Measurements from ENCODE around the gene FAM184B. TPM values are rescaled to one million over a fixed set of nuclear protein-coding genes. Genes with fewer than 3 reads are reported as not detected.

FAM184B gene
- total and polyA plus RNA-seq, 2 of the 4 experiments (the other 2 are of a cell fraction): 0.07 to 0.18 TPM

DNA sequence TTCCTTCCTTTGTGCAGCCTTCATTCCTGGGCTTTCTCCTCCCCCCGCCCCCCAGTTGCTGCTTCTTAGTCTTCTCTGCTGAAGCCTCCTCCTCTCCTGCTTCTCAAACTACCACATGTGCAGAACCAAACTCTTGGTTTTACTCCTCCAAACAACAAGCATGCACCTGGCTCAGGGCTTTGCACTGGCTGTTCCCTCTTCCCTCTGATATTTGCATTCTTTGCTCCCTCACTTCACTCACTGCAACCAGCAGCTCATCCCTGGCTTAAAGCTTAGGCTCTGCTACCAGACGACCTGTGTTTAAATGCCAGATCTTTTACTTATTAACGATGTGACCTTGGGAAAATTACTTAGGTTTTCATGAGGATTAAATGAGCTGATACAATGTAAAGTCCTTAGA lies 115.6 kb downstream of the FAM184B start:
- H3K4me1 ChIP-seq (ENCODE audit: control insufficient read depth, insufficient read depth, low read length): no peaks in the 10 kb centered on the region
- H3K4me2 ChIP-seq (ENCODE audit: low read depth, low read length): no peak overlapping the region
- TF ChIP-seq FOS (IDR thresholded peaks at IDR 0.05; ENCODE audit: low read depth, low read length) (no peak), RFX5 (IDR thresholded peaks at IDR 0.05; ENCODE audit: low read depth, low read length) (no peak), NFE2L2 (IDR thresholded peaks at IDR 0.05; ENCODE audit: low read depth, low read length) (no peak), SMC3 (IDR thresholded peaks at IDR 0.05; ENCODE audit: low read depth, low read length) (no peak), RAD21 (IDR thresholded peaks at IDR 0.05; ENCODE audit: low read length) (no peak), MAFK (IDR thresholded peaks at IDR 0.05; ENCODE audit: low read depth, low read length) (no peak), MAZ (IDR thresholded peaks at IDR 0.05; ENCODE audit: borderline replicate concordance, low read depth, low read length) (no peak), CEBPB (IDR thresholded peaks at IDR 0.05; ENCODE audit: low read depth, low read length) (no peak)
- TF ChIP-seq, protein P1, sequence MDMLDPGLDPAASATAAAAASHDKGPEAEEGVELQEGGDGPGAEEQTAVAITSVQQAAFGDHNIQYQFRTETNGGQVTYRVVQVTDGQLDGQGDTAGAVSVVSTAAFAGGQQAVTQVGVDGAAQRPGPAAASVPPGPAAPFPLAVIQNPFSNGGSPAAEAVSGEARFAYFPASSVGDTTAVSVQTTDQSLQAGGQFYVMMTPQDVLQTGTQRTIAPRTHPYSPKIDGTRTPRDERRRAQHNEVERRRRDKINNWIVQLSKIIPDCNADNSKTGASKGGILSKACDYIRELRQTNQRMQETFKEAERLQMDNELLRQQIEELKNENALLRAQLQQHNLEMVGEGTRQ (IDR thresholded peaks at IDR 0.05; ENCODE audit: low read depth, low read length): no peak
- TF ChIP-seq, protein P2, sequence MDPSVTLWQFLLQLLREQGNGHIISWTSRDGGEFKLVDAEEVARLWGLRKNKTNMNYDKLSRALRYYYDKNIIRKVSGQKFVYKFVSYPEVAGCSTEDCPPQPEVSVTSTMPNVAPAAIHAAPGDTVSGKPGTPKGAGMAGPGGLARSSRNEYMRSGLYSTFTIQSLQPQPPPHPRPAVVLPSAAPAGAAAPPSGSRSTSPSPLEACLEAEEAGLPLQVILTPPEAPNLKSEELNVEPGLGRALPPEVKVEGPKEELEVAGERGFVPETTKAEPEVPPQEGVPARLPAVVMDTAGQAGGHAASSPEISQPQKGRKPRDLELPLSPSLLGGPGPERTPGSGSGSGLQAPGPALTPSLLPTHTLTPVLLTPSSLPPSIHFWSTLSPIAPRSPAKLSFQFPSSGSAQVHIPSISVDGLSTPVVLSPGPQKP (IDR thresholded peaks at IDR 0.05; ENCODE audit: borderline replicate concordance, low read depth, low read length): no peak
- TF ChIP-seq, protein P3, sequence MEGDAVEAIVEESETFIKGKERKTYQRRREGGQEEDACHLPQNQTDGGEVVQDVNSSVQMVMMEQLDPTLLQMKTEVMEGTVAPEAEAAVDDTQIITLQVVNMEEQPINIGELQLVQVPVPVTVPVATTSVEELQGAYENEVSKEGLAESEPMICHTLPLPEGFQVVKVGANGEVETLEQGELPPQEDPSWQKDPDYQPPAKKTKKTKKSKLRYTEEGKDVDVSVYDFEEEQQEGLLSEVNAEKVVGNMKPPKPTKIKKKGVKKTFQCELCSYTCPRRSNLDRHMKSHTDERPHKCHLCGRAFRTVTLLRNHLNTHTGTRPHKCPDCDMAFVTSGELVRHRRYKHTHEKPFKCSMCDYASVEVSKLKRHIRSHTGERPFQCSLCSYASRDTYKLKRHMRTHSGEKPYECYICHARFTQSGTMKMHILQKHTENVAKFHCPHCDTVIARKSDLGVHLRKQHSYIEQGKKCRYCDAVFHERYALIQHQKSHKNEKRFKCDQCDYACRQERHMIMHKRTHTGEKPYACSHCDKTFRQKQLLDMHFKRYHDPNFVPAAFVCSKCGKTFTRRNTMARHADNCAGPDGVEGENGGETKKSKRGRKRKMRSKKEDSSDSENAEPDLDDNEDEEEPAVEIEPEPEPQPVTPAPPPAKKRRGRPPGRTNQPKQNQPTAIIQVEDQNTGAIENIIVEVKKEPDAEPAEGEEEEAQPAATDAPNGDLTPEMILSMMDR (conservative IDR thresholded peaks at IDR 0.05; ENCODE audit: low read depth, low read length): no peak
- H3K9me1 ChIP-seq (ENCODE audit: insufficient read depth, low read length): no peaks in the 10 kb centered on the region
- ATAC-seq (ENCODE audit: low read depth) (no peak), DNase-seq (no peak)
- no peak overlapping the region for H3K4me3 ChIP-seq (ENCODE audit: insufficient read depth, low read depth, low read length)
- ChIA-PET POLR2A (ENCODE audit: unreplicated experiment) (no interaction called here), CTCF (no interaction called here)
- H3K56ac ChIP-seq (ENCODE audit: extremely low read depth, insufficient read depth, low read length): no peak overlapping the region
- no peaks in the 10 kb centered on the region for H4K20me1 ChIP-seq (ENCODE audit: insufficient read depth, low read length)
- H3K14ac ChIP-seq (replicated peaks; ENCODE audit: low read depth, low read length): no peak overlapping the region
- H2BK5ac ChIP-seq (ENCODE audit: low read depth, low read length, poor library complexity, severe bottlenecking): no peak overlapping the region
- H3K9me3 ChIP-seq (ENCODE audit: control insufficient read depth, insufficient read depth, low read length): no peaks in the 10 kb centered on the region
- no peaks in the 10 kb centered on the region for H3K79me1 ChIP-seq (ENCODE audit: low read depth in 1 of 2, low read length in 2 of 2)
- in situ Hi-C loops (cut with MboI; ENCODE audit: low sequenced_read_pairs) (no loop called here), dilution Hi-C loops (cut with HindIII; ENCODE audit: low sequenced_read_pairs, unreplicated experiment) (no loop called here), intact Hi-C loops (cut with micrococcal nuclease) (no loop called here)
- H3K27me3 ChIP-seq (ENCODE audit: control insufficient read depth, insufficient read depth, low read length): peaks cover 2% of the 10 kb centered on the region; the same call in 1 of the 2 replicates
- H2AFZ ChIP-seq (replicated peaks; ENCODE audit: low read length, poor library complexity): no peak overlapping the region
- no peak overlapping the region for H4K5ac ChIP-seq (ENCODE audit: low read depth, low read length)
- no peak overlapping the region for H2BK15ac ChIP-seq (ENCODE audit: low read depth, low read length)
- H4K91ac ChIP-seq (ENCODE audit: insufficient read depth, low read depth, low read length): no peak overlapping the region
- WGBS, 2 experiments (ENCODE audit: extremely low coverage in 2 of 2, insufficient read length in 1 of 2): 20% methylated on average over 1 of the region's 3 CpGs; no CpG with 5 or more reads in 1 of the 2 experiments
- no peak overlapping the region for H2BK120ac ChIP-seq (ENCODE audit: low read depth, low read length)
- H2BK20ac ChIP-seq (ENCODE audit: low read depth, low read length): no peak overlapping the region
- no peak overlapping the region for H2AK9ac ChIP-seq (replicated peaks; ENCODE audit: low read depth, low read length, poor library complexity)
- H4K8ac ChIP-seq (ENCODE audit: low read depth in 2 of 2, low read length in 2 of 2): no peak overlapping the region
- no peak overlapping the region for H2AK5ac ChIP-seq (ENCODE audit: low read depth, low read length)
- H3K36me3 ChIP-seq (ENCODE audit: control insufficient read depth, insufficient read depth, low read length): no peaks in the 10 kb centered on the region
- no peak overlapping the region for H3K9ac ChIP-seq (ENCODE audit: low read depth, low read length)
- H3K18ac ChIP-seq (ENCODE audit: low read depth, low read length): no peak overlapping the region
- no peak overlapping the region for H3K27ac ChIP-seq (ENCODE audit: insufficient read depth, low read length)
- H3K4ac ChIP-seq (ENCODE audit: low read depth, low read length): no peak overlapping the region
- BruUV-seq (replicated peaks): no TSS peak
- no peak overlapping the region for H3K23ac ChIP-seq (ENCODE audit: low read depth, low read length)
